ENCODE data around the gene CORO2B. TPM values are rescaled to one million over a fixed set of nuclear protein-coding genes. Genes with fewer than 3 reads are reported as not detected.

CORO2B gene
- total and polyA plus RNA-seq, 2 of the 4 experiments (the other 2 are of a cell fraction) = 9.3 to 39.3 TPM

DNA sequence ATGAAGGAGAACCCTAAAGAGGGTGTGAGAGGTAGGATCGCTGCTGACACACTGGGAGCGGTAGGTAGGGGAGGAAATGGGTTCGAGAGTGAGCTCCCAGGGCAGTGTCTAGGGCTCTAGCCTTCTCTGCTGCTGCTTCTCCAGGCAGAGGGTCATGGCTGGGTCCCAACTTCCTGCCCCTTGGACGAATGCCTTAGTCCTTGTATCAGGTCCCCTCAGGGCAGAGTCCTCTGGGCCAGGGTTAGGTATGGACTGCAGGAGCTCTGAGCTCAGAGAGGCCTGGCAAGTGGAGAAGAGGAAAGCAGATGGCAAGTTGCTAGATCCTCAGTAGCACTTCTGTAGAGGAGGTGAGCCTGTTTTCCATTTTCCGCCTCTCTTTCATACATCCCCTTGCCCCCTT lies 2.9 kb downstream of the CORO2B start (continued):
- TF ChIP-seq, protein P1, sequence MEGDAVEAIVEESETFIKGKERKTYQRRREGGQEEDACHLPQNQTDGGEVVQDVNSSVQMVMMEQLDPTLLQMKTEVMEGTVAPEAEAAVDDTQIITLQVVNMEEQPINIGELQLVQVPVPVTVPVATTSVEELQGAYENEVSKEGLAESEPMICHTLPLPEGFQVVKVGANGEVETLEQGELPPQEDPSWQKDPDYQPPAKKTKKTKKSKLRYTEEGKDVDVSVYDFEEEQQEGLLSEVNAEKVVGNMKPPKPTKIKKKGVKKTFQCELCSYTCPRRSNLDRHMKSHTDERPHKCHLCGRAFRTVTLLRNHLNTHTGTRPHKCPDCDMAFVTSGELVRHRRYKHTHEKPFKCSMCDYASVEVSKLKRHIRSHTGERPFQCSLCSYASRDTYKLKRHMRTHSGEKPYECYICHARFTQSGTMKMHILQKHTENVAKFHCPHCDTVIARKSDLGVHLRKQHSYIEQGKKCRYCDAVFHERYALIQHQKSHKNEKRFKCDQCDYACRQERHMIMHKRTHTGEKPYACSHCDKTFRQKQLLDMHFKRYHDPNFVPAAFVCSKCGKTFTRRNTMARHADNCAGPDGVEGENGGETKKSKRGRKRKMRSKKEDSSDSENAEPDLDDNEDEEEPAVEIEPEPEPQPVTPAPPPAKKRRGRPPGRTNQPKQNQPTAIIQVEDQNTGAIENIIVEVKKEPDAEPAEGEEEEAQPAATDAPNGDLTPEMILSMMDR (conservative IDR thresholded peaks at IDR 0.05; ENCODE audit: low read depth, low read length) = no peak

DNA sequence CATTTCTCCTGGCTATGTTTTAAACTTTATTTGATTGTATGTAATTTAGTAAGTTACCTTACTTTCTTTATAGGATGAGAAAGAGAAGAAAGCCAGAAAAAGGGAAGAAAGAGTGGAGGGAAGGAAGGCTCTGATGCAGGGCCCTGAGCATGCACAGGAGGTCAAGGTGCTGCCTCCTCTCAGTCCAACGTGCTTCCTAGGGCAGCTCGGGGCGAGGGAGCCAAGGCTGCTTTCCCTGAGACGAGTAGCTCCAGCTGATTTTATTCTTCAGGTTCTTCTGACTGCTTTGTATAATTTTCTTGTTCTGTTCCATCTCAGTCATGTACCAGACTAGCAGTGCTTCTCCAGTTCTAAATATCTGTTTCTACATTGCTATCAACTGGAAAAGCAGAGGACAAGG lies 3.4 kb downstream of the CORO2B start:
- peak overlapping the region; percentile 25; the same call in 1 of the 2 replicates for H2BK120ac ChIP-seq (ENCODE audit: low read depth, low read length)
- H4K5ac ChIP-seq (ENCODE audit: low read depth, low read length) = no peak overlapping the region
- peaks cover 20% of the 10 kb centered on the region for H3K4me1 ChIP-seq (ENCODE audit: control insufficient read depth, insufficient read depth, low read length)
- no CpG with 5 or more reads among the region's 4 CpGs for WGBS, 2 experiments (ENCODE audit: extremely low coverage in 2 of 2, insufficient read length in 1 of 2)
- ATAC-seq (ENCODE audit: low read depth) (no peak), DNase-seq (no peak)
- no peak overlapping the region for H2AFZ ChIP-seq (replicated peaks; ENCODE audit: low read length, poor library complexity)
- no peak overlapping the region for H3K18ac ChIP-seq (ENCODE audit: low read depth, low read length)
- H4K8ac ChIP-seq (ENCODE audit: low read depth in 2 of 2, low read length in 2 of 2) = no peak overlapping the region
- H3K27ac ChIP-seq (ENCODE audit: insufficient read depth, low read length) = no peak overlapping the region
- no peak overlapping the region for H3K4me2 ChIP-seq (ENCODE audit: low read depth, low read length)
- no peak overlapping the region for H2AK9ac ChIP-seq (replicated peaks; ENCODE audit: low read depth, low read length, poor library complexity)
- BruUV-seq (replicated peaks) = no TSS peak
- H2BK20ac ChIP-seq (ENCODE audit: low read depth, low read length) = no peak overlapping the region
- no peak overlapping the region for H4K91ac ChIP-seq (ENCODE audit: insufficient read depth, low read depth, low read length)
- no peaks in the 10 kb centered on the region for H3K9me3 ChIP-seq (ENCODE audit: control insufficient read depth, insufficient read depth, low read length)
- H2BK15ac ChIP-seq (ENCODE audit: low read depth, low read length) = no peak overlapping the region
- H3K9ac ChIP-seq (ENCODE audit: low read depth, low read length) = no peak overlapping the region
- H3K79me1 ChIP-seq (ENCODE audit: low read depth in 1 of 2, low read length in 2 of 2) = peaks cover 23 to 77% of the 10 kb centered on the region in 2 experiments
- no peak overlapping the region for H2BK5ac ChIP-seq (ENCODE audit: low read depth, low read length, poor library complexity, severe bottlenecking)
- in situ Hi-C loops (cut with MboI; ENCODE audit: low sequenced_read_pairs) = no loop called here
- H3K36me3 ChIP-seq (ENCODE audit: control insufficient read depth, insufficient read depth, low read length) = no peaks in the 10 kb centered on the region
- dilution Hi-C loops (cut with HindIII; ENCODE audit: low sequenced_read_pairs, unreplicated experiment) = no loop called here
- ChIA-PET POLR2A (ENCODE audit: unreplicated experiment) (no interaction called here), CTCF (interaction anchor here (1.2 kb wide), 1 partner anchor 92 kb away, joined by 3 read pairs; no protein-coding TSS in a partner anchor)
- TF ChIP-seq RFX5 (IDR thresholded peaks at IDR 0.05; ENCODE audit: low read depth, low read length) = no peak
- TF ChIP-seq, protein P2, sequence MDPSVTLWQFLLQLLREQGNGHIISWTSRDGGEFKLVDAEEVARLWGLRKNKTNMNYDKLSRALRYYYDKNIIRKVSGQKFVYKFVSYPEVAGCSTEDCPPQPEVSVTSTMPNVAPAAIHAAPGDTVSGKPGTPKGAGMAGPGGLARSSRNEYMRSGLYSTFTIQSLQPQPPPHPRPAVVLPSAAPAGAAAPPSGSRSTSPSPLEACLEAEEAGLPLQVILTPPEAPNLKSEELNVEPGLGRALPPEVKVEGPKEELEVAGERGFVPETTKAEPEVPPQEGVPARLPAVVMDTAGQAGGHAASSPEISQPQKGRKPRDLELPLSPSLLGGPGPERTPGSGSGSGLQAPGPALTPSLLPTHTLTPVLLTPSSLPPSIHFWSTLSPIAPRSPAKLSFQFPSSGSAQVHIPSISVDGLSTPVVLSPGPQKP (IDR thresholded peaks at IDR 0.05; ENCODE audit: borderline replicate concordance, low read depth, low read length) = no peak
- no peak for TF ChIP-seq MAZ (IDR thresholded peaks at IDR 0.05; ENCODE audit: borderline replicate concordance, low read depth, low read length)
- TF ChIP-seq, protein P1 (conservative IDR thresholded peaks at IDR 0.05; ENCODE audit: low read depth, low read length) = no peak
- no peak for TF ChIP-seq NFE2L2 (IDR thresholded peaks at IDR 0.05; ENCODE audit: low read depth, low read length)
- no peak for TF ChIP-seq MXI1 (IDR thresholded peaks at IDR 0.05; ENCODE audit: borderline replicate concordance, low read depth, low read length)
- no peak for TF ChIP-seq POLR2A (IDR thresholded peaks at IDR 0.05; ENCODE audit: low read depth, low read length)
- no peak for TF ChIP-seq RCOR1 (IDR thresholded peaks at IDR 0.05; ENCODE audit: insufficient replicate concordance, low read length)
- TF ChIP-seq BHLHE40 (IDR thresholded peaks at IDR 0.05; ENCODE audit: low read depth, low read length) = no peak
- no peak overlapping the region for H3K56ac ChIP-seq (ENCODE audit: extremely low read depth, insufficient read depth, low read length)
- peak overlapping the region; percentile 70; the same call in 1 of the 2 replicates for H2AK5ac ChIP-seq (ENCODE audit: low read depth, low read length)
- H4K20me1 ChIP-seq (ENCODE audit: insufficient read depth, low read length) = no peaks in the 10 kb centered on the region
- H3K4ac ChIP-seq (ENCODE audit: low read depth, low read length) = peak overlapping the region; percentile 44; the same call in 1 of the 2 replicates
- intact Hi-C loops (cut with micrococcal nuclease) = no loop called here
- H3K4me3 ChIP-seq (ENCODE audit: insufficient read depth, low read depth, low read length) = no peak overlapping the region
- H3K23ac ChIP-seq (ENCODE audit: low read depth, low read length) = no peak overlapping the region
- H3K27me3 ChIP-seq (ENCODE audit: control insufficient read depth, insufficient read depth, low read length) = no peaks in the 10 kb centered on the region
- no peak overlapping the region for H3K14ac ChIP-seq (replicated peaks; ENCODE audit: low read depth, low read length)
- H3K9me1 ChIP-seq (ENCODE audit: insufficient read depth, low read length) = peaks cover 25% of the 10 kb centered on the region
